Neural cell (in vitro differentiated cells): Measurements from ENCODE around the gene SCCPDH. TPM values are rescaled to one million over a fixed set of nuclear protein-coding genes. Genes with fewer than 3 reads are reported as not detected.

Experiments
- H2AFZ ChIP-seq: fragments of 200-600, 300-800 bp; sonication (generic), shearing (Covaris generic); 2 replicates; pipeline ENCODE4 v1.6.0; 2014; ENCODE audit warnings: low read depth, mild to moderate bottlenecking, antibody characterized with exemption, low read length, moderate library complexity
- H3F3A ChIP-seq: fragments of 200-600 bp; shearing (Covaris generic); 2 replicates; pipeline ENCODE4 v1.6.1; 2016; ENCODE audit warnings: mild to moderate bottlenecking, moderate library complexity, mixed read lengths, antibody characterized with exemption, low read length; ENCODE audit not compliant: insufficient read depth, poor library complexity, severe bottlenecking
- H3K27ac ChIP-seq: fragments of 200-600, 300-800 bp; sonication (generic), shearing (Covaris generic); 2 replicates; pipeline ENCODE4 v1.5.1; 2014; ENCODE audit warnings: mild to moderate bottlenecking, low read length, moderate library complexity
- H3K27me3 ChIP-seq: fragments of 300-800, 200-600 bp; sonication (generic), shearing (Covaris generic); 2 replicates; pipeline ENCODE4 v1.6.0; 2014; ENCODE audit warnings: mild to moderate bottlenecking, low read depth, low read length, moderate library complexity; ENCODE audit not compliant: insufficient read depth
- H3K36me3 ChIP-seq: fragments of 300-800, 200-600 bp; sonication (generic), shearing (Covaris generic); 2 replicates; pipeline ENCODE4 v1.5.1; 2014; ENCODE audit warnings: mild to moderate bottlenecking, antibody characterized with exemption, low read length, moderate library complexity; ENCODE audit not compliant: insufficient read depth
- H3K4me2 ChIP-seq: fragments of 300-800, 200-600 bp; sonication (generic), shearing (Covaris generic); 2 replicates; pipeline ENCODE4 v1.6.0; 2014; ENCODE audit warnings: mild to moderate bottlenecking, low read length
- H3K4me3 ChIP-seq: fragments of 300-800, 200-600 bp; sonication (generic), shearing (Covaris generic); 2 replicates; pipeline ENCODE4 v1.5.1; 2014; ENCODE audit warnings: mild to moderate bottlenecking, low read length, moderate library complexity
- H3K79me2 ChIP-seq: fragments of 200-600 bp; shearing (Covaris generic); replicated peaks from 2 replicates; pipeline ENCODE4 v1.6.0; 2014; ENCODE audit warnings: mild to moderate bottlenecking, low read length, moderate library complexity; ENCODE audit not compliant: insufficient read depth
- H3K9ac ChIP-seq: fragments of 300-800, 200-600 bp; sonication (generic), shearing (Covaris generic); 2 replicates; pipeline ENCODE4 v1.6.1; 2016; ENCODE audit warnings: mild to moderate bottlenecking, low read length, mixed read lengths
- H3K9me2 ChIP-seq: fragments of 200-600 bp; shearing (Covaris generic); 2 replicates; pipeline ENCODE4 v1.6.1; 2016; ENCODE audit warnings: mild to moderate bottlenecking, low read length, mixed read lengths; ENCODE audit not compliant: insufficient read depth
- H3K9me3 ChIP-seq: fragments of 200-600, 300-800 bp; sonication (generic), shearing (Covaris generic); 2 replicates; pipeline ENCODE4 v1.6.1; 2016; ENCODE audit warnings: mild to moderate bottlenecking, mixed run types, low read length, moderate library complexity, mixed read lengths
- H4K20me1 ChIP-seq: fragments of 200-600 bp; shearing (Covaris generic); 2 replicates; pipeline ENCODE4 v1.6.1; 2016; ENCODE audit warnings: mild to moderate bottlenecking, mixed run types; ENCODE audit not compliant: insufficient read depth
- EP300 ChIP-seq: fragments of 450-650 bp; conservative IDR thresholded peaks from 2 replicates; pipeline ENCODE4 v1.6.1; 2014; ENCODE audit warnings: antibody characterized with exemption, mild to moderate bottlenecking, moderate library complexity; ENCODE audit not compliant: poor library complexity, severe bottlenecking
- EZH2 ChIP-seq: fragments of 200-600, 300-800 bp; shearing (Covaris generic), sonication (generic); IDR thresholded peaks from 2 replicates; pipeline ENCODE4 v1.6.1; 2014; ENCODE audit warnings: antibody characterized with exemption, low read length, borderline replicate concordance, mild to moderate bottlenecking; ENCODE audit not compliant: insufficient read depth, poor library complexity, severe bottlenecking
- MXI1 ChIP-seq: fragments of 450-650 bp; conservative IDR thresholded peaks from 2 replicates; pipeline ENCODE4 v1.6.1; 2014; ENCODE audit warnings: antibody characterized with exemption, mild to moderate bottlenecking; ENCODE audit not compliant: poor library complexity, severe bottlenecking
- POLR2AphosphoS5 ChIP-seq: IDR thresholded peaks from 2 replicates; pipeline ENCODE4 v1.6.1; 2012
- RAD21 ChIP-seq: fragments of 450-650 bp; conservative IDR thresholded peaks from 2 replicates; pipeline ENCODE4 v1.6.1; 2014; ENCODE audit warnings: antibody characterized with exemption, mild to moderate bottlenecking, moderate library complexity
- SMC3 ChIP-seq: fragments of 450-650 bp; conservative IDR thresholded peaks from 2 replicates; pipeline ENCODE4 v1.6.1; 2014; ENCODE audit warnings: antibody characterized with exemption, mild to moderate bottlenecking, moderate library complexity; ENCODE audit not compliant: poor library complexity
- TAF1 ChIP-seq: IDR thresholded peaks from 2 replicates; pipeline ENCODE4 v1.6.1; 2012; ENCODE audit warnings: low read depth
- polyA plus RNA-seq: library from polyadenylated mRNA; depleted of rRNA; stranded (reverse); fragments of >200 nt; gene quantifications from 2 replicates; pipeline ENCODE4 v1.2.3, GENCODE V29; 2014
- TF ChIP-seq, protein P1 (sequence below): fragments of 450-650 bp; IDR thresholded peaks from 2 replicates; pipeline ENCODE4 v1.5.1; 2014; ENCODE audit warnings: antibody characterized with exemption, mild to moderate bottlenecking, moderate library complexity; ENCODE audit not compliant: poor library complexity, severe bottlenecking
- TF ChIP-seq, protein P2 (sequence below): IDR thresholded peaks from 2 replicates; pipeline ENCODE4 v1.6.1; 2012; ENCODE audit warnings: borderline replicate concordance

The SCCPDH gene
- polyA plus RNA-seq, 1 donor from 2014 or later = 94.2 TPM

GRCh38 chr1:246734866-246735265 lies 10.7 kb downstream of the SCCPDH start:
- Histone ChIP-seq H3K9ac (no peak overlapping the region), H2AFZ (no peak overlapping the region), H3K9me3 (no peaks in the 10 kb centered on the region), H4K20me1 (no peaks in the 10 kb centered on the region), H3F3A (no peaks in the 10 kb centered on the region), H3K4me3 (no peak overlapping the region), H3K36me3 (peaks cover 7% of the 10 kb centered on the region), H3K4me2 (no peak overlapping the region), H3K27ac (no peak overlapping the region), H3K27me3 (no peaks in the 10 kb centered on the region), H3K9me2 (no peaks in the 10 kb centered on the region), H3K79me2 (no peaks in the 10 kb centered on the region)
- TF ChIP-seq EP300 (no peak), POLR2AphosphoS5 (no peak), MXI1 (no peak), TAF1 (no peak), SMC3 (no peak), EZH2 (no peak), RAD21 (no peak)
- TF ChIP-seq, protein P1, sequence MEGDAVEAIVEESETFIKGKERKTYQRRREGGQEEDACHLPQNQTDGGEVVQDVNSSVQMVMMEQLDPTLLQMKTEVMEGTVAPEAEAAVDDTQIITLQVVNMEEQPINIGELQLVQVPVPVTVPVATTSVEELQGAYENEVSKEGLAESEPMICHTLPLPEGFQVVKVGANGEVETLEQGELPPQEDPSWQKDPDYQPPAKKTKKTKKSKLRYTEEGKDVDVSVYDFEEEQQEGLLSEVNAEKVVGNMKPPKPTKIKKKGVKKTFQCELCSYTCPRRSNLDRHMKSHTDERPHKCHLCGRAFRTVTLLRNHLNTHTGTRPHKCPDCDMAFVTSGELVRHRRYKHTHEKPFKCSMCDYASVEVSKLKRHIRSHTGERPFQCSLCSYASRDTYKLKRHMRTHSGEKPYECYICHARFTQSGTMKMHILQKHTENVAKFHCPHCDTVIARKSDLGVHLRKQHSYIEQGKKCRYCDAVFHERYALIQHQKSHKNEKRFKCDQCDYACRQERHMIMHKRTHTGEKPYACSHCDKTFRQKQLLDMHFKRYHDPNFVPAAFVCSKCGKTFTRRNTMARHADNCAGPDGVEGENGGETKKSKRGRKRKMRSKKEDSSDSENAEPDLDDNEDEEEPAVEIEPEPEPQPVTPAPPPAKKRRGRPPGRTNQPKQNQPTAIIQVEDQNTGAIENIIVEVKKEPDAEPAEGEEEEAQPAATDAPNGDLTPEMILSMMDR = no peak
- TF ChIP-seq, protein P2, sequence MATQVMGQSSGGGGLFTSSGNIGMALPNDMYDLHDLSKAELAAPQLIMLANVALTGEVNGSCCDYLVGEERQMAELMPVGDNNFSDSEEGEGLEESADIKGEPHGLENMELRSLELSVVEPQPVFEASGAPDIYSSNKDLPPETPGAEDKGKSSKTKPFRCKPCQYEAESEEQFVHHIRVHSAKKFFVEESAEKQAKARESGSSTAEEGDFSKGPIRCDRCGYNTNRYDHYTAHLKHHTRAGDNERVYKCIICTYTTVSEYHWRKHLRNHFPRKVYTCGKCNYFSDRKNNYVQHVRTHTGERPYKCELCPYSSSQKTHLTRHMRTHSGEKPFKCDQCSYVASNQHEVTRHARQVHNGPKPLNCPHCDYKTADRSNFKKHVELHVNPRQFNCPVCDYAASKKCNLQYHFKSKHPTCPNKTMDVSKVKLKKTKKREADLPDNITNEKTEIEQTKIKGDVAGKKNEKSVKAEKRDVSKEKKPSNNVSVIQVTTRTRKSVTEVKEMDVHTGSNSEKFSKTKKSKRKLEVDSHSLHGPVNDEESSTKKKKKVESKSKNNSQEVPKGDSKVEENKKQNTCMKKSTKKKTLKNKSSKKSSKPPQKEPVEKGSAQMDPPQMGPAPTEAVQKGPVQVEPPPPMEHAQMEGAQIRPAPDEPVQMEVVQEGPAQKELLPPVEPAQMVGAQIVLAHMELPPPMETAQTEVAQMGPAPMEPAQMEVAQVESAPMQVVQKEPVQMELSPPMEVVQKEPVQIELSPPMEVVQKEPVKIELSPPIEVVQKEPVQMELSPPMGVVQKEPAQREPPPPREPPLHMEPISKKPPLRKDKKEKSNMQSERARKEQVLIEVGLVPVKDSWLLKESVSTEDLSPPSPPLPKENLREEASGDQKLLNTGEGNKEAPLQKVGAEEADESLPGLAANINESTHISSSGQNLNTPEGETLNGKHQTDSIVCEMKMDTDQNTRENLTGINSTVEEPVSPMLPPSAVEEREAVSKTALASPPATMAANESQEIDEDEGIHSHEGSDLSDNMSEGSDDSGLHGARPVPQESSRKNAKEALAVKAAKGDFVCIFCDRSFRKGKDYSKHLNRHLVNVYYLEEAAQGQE = no peak

- Histone ChIP-seq H3K9ac (no peak overlapping the region), H2AFZ (no peak overlapping the region), H3K4me3 (no peak overlapping the region), H3K36me3 (peaks cover 7% of the 10 kb centered on the region), H3K27ac (no peak overlapping the region), H3K4me2 (no peak overlapping the region), H3K27me3 (no peaks in the 10 kb centered on the region), H4K20me1 (no peaks in the 10 kb centered on the region), H3K9me3 (no peaks in the 10 kb centered on the region), H3F3A (no peaks in the 10 kb centered on the region), H3K79me2 (no peaks in the 10 kb centered on the region), H3K9me2 (no peaks in the 10 kb centered on the region)
- TF ChIP-seq EP300 = no peak
- no peak for TF ChIP-seq MXI1
- TF ChIP-seq RAD21 = no peak
- TF ChIP-seq POLR2AphosphoS5 = no peak
- TF ChIP-seq EZH2 = no peak
- TF ChIP-seq, protein P2 = no peak
- TF ChIP-seq SMC3 = no peak
- no peak for TF ChIP-seq TAF1
- TF ChIP-seq, protein P1 = no peak
Observed at GRCh38 chr1:246735735-246736134, 11.5 kb downstream of the SCCPDH start.
